ENCODE data around the gene INPP5A. TPM values are rescaled to one million over a fixed set of nuclear protein-coding genes. Genes with fewer than 3 reads are reported as not detected.

Gene INPP5A
- total and polyA plus RNA-seq, 10 of the 15 experiments (the other 5 are each of a cell fraction or from before 2014, with no cell fraction given): 0.52 to 15.0 (median 6.3) TPM

- ATAC-seq (no peak), FAIRE-seq (no peak), DNase-seq (ENCODE audit: low read depth, low spot score) (no peak)
- Histone ChIP-seq H3K9me3 (replicated peaks; ENCODE audit: control insufficient read depth, insufficient read depth, low read length) (no peaks in the 10 kb centered on the region; the same call in 2 of the 3 replicates), H3K9ac (ENCODE audit: control insufficient read depth, insufficient read depth, low read length) (no peak overlapping the region), H3K4me2 (ENCODE audit: control insufficient read depth, insufficient read depth) (no peak overlapping the region), H3K27me3 (replicated peaks in 1 of 2; ENCODE audit: control insufficient read depth in 2 of 2, insufficient read depth in 2 of 2, low read length in 1 of 2) (no peaks in the 10 kb centered on the region), H3K4me3 (no peak overlapping the region), H2AFZ (ENCODE audit: control insufficient read depth, low read depth, low read length) (no peak overlapping the region), H3K79me2 (ENCODE audit: control insufficient read depth, insufficient read depth, low read length) (no peaks in the 10 kb centered on the region; the same call in none of the 2 replicates), H3K4me1 (ENCODE audit: control insufficient read depth, insufficient read depth, low read length) (peaks cover 34% of the 10 kb centered on the region), H4K20me1 (ENCODE audit: control insufficient read depth, insufficient read depth) (no peaks in the 10 kb centered on the region; the same call in 1 of the 2 replicates), H3K36me3 (ENCODE audit: control insufficient read depth in 2 of 2, insufficient read depth in 2 of 2, low read length in 1 of 2) (no peaks in the 10 kb centered on the region; a peak in 3 of 4 replicates), H3K27ac (ENCODE audit: control insufficient read depth, insufficient read depth) (no peak overlapping the region)
- WGBS (ENCODE audit: insufficient coverage, insufficient replicate concordance, low lambda C conversion rate, missing lambda C conversion rate): 91% methylated on average over 33 of the region's 33 CpGs
- SMC1A ChIA-PET (ENCODE audit: uncharacterized antibody, unreplicated experiment): interaction anchor here (1.3 kb wide), 1 partner anchor 14 kb away, joined by 10 read pairs; no protein-coding TSS in a partner anchor
- TF ChIP-seq CBX5 (IDR thresholded peaks at IDR 0.05; ENCODE audit: low read depth): no peak
- TF ChIP-seq MEF2B (IDR thresholded peaks at IDR 0.05; ENCODE audit: partially characterized antibody, poor library complexity, severe bottlenecking): no peak
- TF ChIP-seq CBX3 (IDR thresholded peaks at IDR 0.05; ENCODE audit: borderline replicate concordance, low read depth): no peak
- no peak for TF ChIP-seq NRF1 (conservative IDR thresholded peaks at IDR 0.05; ENCODE audit: low read depth, low read length)
- no peak for TF ChIP-seq CUX1 (IDR thresholded peaks at IDR 0.05; ENCODE audit: insufficient replicate concordance, low read depth, low read length)
- CTCF ChIA-PET: no interaction called here
- in situ Hi-C loops (cut with MboI): no loop called here
- POLR2A ChIA-PET: interaction anchor here (1.2 kb wide), 1 partner anchor 18 kb away, joined by 3 read pairs; no protein-coding TSS in a partner anchor
- RAD21 ChIA-PET (ENCODE audit: unreplicated experiment): no interaction called here
- BruUV-seq (replicated peaks): no TSS peak
- intact Hi-C loops (cut with micrococcal nuclease; ENCODE audit: unreplicated experiment): no loop called here
Measured at GRCh38 chr10:132557696-132558515, 20.3 kb downstream of the INPP5A start.

Data from GM12878 (cell line).